Loucy (cell line): ENCODE data around the gene ATAD2B.

Experiments
- H2AFZ ChIP-seq: fragments of 200-600 bp; sonication (generic); 2 replicates; pipeline ENCODE4 v1.6.0; 2016; ENCODE audit warnings: antibody characterized with exemption, mild to moderate bottlenecking, low read length, moderate library complexity
- H3F3A ChIP-seq: fragments of 200-600 bp; 2 replicates; pipeline ENCODE4 v1.6.0; 2016; ENCODE audit warnings: antibody characterized with exemption, low read depth, mild to moderate bottlenecking
- H3K27me3 ChIP-seq: fragments of 200-600 bp; sonication (generic); 2 replicates; pipeline ENCODE4 v1.6.1; 2014; ENCODE audit warnings: low read length, mild to moderate bottlenecking; ENCODE audit not compliant: insufficient read depth, poor library complexity, severe bottlenecking
- H3K36me3 ChIP-seq: fragments of 200-600 bp; sonication (generic); 2 replicates; pipeline ENCODE4 v1.6.1; 2016; ENCODE audit warnings: low read length; ENCODE audit not compliant: insufficient read depth
- H3K4me1 ChIP-seq: fragments of 200-600 bp; sonication (generic); 2 replicates; pipeline ENCODE4 v1.5.1; 2014; ENCODE audit warnings: low read length, mild to moderate bottlenecking; ENCODE audit not compliant: insufficient read depth, poor library complexity, severe bottlenecking
- H3K4me2 ChIP-seq: fragments of 200-600 bp; sonication (generic); 2 replicates; pipeline ENCODE4 v1.6.0; 2014; ENCODE audit warnings: antibody characterized with exemption, low read length, low read depth, mild to moderate bottlenecking; ENCODE audit not compliant: poor library complexity, severe bottlenecking
- H3K4me3 ChIP-seq: fragments of 200-600 bp; sonication (generic); 2 replicates; pipeline ENCODE4 v1.5.1; 2014; ENCODE audit warnings: low read length, mild to moderate bottlenecking, mixed read lengths; ENCODE audit not compliant: poor library complexity, severe bottlenecking
- H3K79me2 ChIP-seq: fragments of 200-600 bp; sonication (generic); 2 replicates; pipeline ENCODE4 v1.6.1; 2014; ENCODE audit warnings: low read length; ENCODE audit not compliant: insufficient read depth
- H3K9ac ChIP-seq: fragments of 200-600 bp; sonication (generic); 2 replicates; pipeline ENCODE4 v1.6.0; 2014; ENCODE audit warnings: mild to moderate bottlenecking, low read depth, low read length, moderate library complexity; ENCODE audit not compliant: poor library complexity, severe bottlenecking
- H3K9me2 ChIP-seq: fragments of 200-600 bp; sonication (generic); replicated peaks from 2 replicates; pipeline ENCODE4 v1.6.1; 2016; ENCODE audit warnings: low read depth, low read length, mixed read lengths
- H3K9me3 ChIP-seq: fragments of 200-600 bp; sonication (generic); 2 replicates; pipeline ENCODE4 v1.6.1; 2014; ENCODE audit warnings: mild to moderate bottlenecking, antibody characterized with exemption, low read length, low read depth; ENCODE audit not compliant: insufficient read depth
- H4K20me1 ChIP-seq: fragments of 200-600 bp; sonication (generic); 2 replicates; pipeline ENCODE4 v1.6.0; 2014; ENCODE audit warnings: antibody characterized with exemption, low read length, mild to moderate bottlenecking; ENCODE audit not compliant: insufficient read depth, poor library complexity, severe bottlenecking
- EZH2phosphoT487 ChIP-seq: fragments of 200-600 bp; IDR thresholded peaks from 2 replicates; pipeline ENCODE4 v1.6.1; 2018; ENCODE audit warnings: antibody characterized with exemption, mild to moderate bottlenecking, moderate library complexity, borderline replicate concordance
- TF ChIP-seq, protein P1 (sequence below): fragments of 200-600 bp; sonication (generic); conservative IDR thresholded peaks from 2 replicates; pipeline ENCODE4 v1.5.1; 2014; ENCODE audit warnings: mild to moderate bottlenecking, antibody characterized with exemption, low read length

Gene ATAD2B

GRCh38 chr2:23926750-23927571 is at the start of gene ATAD2B:
ATAD2B (minus strand) TSS chr2:23927123; CDS start chr2:23926770, 353 bp downstream.
- Histone ChIP-seq H3F3A (no peaks in the 10 kb centered on the region), H3K79me2 (peaks cover 68% of the 10 kb centered on the region), H2AFZ (peak within 1 kb of the TSS; percentile 92), H3K9me2 (no peaks in the 10 kb centered on the region), H3K9me3 (no peaks in the 10 kb centered on the region), H3K27me3 (peaks cover 7% of the 10 kb centered on the region), H3K36me3 (no peaks in the 10 kb centered on the region), H4K20me1 (peaks cover 37% of the 10 kb centered on the region), H3K4me1 (peaks cover 48% of the 10 kb centered on the region), H3K4me2 (peak within 1 kb of the TSS; percentile 94), H3K9ac (peak within 1 kb of the TSS; percentile 99), H3K4me3 (peak within 1 kb of the TSS; percentile 96)
- TF ChIP-seq, protein P1, sequence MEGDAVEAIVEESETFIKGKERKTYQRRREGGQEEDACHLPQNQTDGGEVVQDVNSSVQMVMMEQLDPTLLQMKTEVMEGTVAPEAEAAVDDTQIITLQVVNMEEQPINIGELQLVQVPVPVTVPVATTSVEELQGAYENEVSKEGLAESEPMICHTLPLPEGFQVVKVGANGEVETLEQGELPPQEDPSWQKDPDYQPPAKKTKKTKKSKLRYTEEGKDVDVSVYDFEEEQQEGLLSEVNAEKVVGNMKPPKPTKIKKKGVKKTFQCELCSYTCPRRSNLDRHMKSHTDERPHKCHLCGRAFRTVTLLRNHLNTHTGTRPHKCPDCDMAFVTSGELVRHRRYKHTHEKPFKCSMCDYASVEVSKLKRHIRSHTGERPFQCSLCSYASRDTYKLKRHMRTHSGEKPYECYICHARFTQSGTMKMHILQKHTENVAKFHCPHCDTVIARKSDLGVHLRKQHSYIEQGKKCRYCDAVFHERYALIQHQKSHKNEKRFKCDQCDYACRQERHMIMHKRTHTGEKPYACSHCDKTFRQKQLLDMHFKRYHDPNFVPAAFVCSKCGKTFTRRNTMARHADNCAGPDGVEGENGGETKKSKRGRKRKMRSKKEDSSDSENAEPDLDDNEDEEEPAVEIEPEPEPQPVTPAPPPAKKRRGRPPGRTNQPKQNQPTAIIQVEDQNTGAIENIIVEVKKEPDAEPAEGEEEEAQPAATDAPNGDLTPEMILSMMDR, result peak; percentile 69
- TF ChIP-seq EZH2phosphoT487, result no peak

- no peaks in the 10 kb centered on the region for H3K9me2 ChIP-seq
- TF ChIP-seq, protein P1, result no peak
- no peak for TF ChIP-seq EZH2phosphoT487
- no peaks in the 10 kb centered on the region for H3K27me3 ChIP-seq
- H3K4me2 ChIP-seq, result no peak overlapping the region
- no peaks in the 10 kb centered on the region for H3K4me1 ChIP-seq
- no peaks in the 10 kb centered on the region for H3K79me2 ChIP-seq
- H4K20me1 ChIP-seq, result no peaks in the 10 kb centered on the region
- H3K36me3 ChIP-seq, result peaks cover 25% of the 10 kb centered on the region; the same call in 1 of the 2 replicates
- H3K9ac ChIP-seq, result no peak overlapping the region
- no peak overlapping the region for H2AFZ ChIP-seq
- no peaks in the 10 kb centered on the region for H3F3A ChIP-seq
- no peak overlapping the region for H3K4me3 ChIP-seq
- H3K9me3 ChIP-seq, result no peaks in the 10 kb centered on the region
Measured at GRCh38 chr2:23967846-23968245, 40.9 kb upstream of the ATAD2B start.

- H3K27me3 ChIP-seq, result no peaks in the 10 kb centered on the region
- no peak overlapping the region for H2AFZ ChIP-seq
- H3K4me1 ChIP-seq, result no peaks in the 10 kb centered on the region
- H3K9me3 ChIP-seq, result no peaks in the 10 kb centered on the region
- no peak overlapping the region for H3K4me2 ChIP-seq
- H3K4me3 ChIP-seq, result no peak overlapping the region
- peaks cover 10% of the 10 kb centered on the region for H4K20me1 ChIP-seq
- no peak overlapping the region for H3K9ac ChIP-seq
- no peaks in the 10 kb centered on the region for H3F3A ChIP-seq
- TF ChIP-seq, protein P1, result no peak
- no peak for TF ChIP-seq EZH2phosphoT487
- H3K9me2 ChIP-seq, result no peaks in the 10 kb centered on the region
- peaks cover 33% of the 10 kb centered on the region for H3K79me2 ChIP-seq
- H3K36me3 ChIP-seq, result peaks cover 2% of the 10 kb centered on the region; the same call in 1 of the 2 replicates
Measured at GRCh38 chr2:23954325-23955014, 27.5 kb upstream of the ATAD2B start.
